HepG2 (cell line): ENCODE results near the gene PSMD4. TPM values are rescaled to one million over a fixed set of nuclear protein-coding genes. Genes with fewer than 3 reads are reported as not detected.
A peak's percentile ranks its signal among the peaks of the same experiment; 100 is the strongest.

Experiments
- BHLHE40 ChIP-seq: IDR thresholded peaks from 2 replicates; pipeline ENCODE4 v1.6.1; 2011; ENCODE audit warnings: low read length, improper control_type of control experiment
- HMGA1 ChIP-seq: sonication (generic); formaldehyde crosslinking; conservative IDR thresholded peaks from 2 replicates; pipeline ENCODE4 v1.4.0; 2020; ENCODE audit warnings: missing genetic modification reagents
- MLLT10 ChIP-seq: sonication (generic); formaldehyde crosslinking; IDR thresholded peaks from 2 replicates; pipeline ENCODE4 v1.4.0; 2020; ENCODE audit warnings: missing genetic modification reagents
- SETDB1 ChIP-seq: sonication (generic); formaldehyde crosslinking; IDR thresholded peaks from 2 replicates; pipeline ENCODE4 v1.5.1; 2020; ENCODE audit warnings: missing genetic modification reagents, mild to moderate bottlenecking, borderline replicate concordance
- SSRP1 ChIP-seq: IDR thresholded peaks from 2 replicates; pipeline ENCODE4 v1.6.1; 2016; ENCODE audit warnings: control low read depth
- ZFP1 ChIP-seq: IDR thresholded peaks from 2 replicates; pipeline ENCODE4 v1.6.1; 2016
- ZFP37 ChIP-seq: sonication (generic); formaldehyde crosslinking; IDR thresholded peaks from 2 replicates; pipeline ENCODE4 v1.4.0; 2020; ENCODE audit warnings: missing genetic modification reagents, borderline replicate concordance
- ZFP41 ChIP-seq: sonication (generic); formaldehyde crosslinking; IDR thresholded peaks from 2 replicates; pipeline ENCODE4 v1.4.0; 2020; ENCODE audit warnings: mild to moderate bottlenecking, missing genetic modification reagents, borderline replicate concordance
- ZKSCAN5 ChIP-seq: sonication (generic); formaldehyde crosslinking; IDR thresholded peaks from 2 replicates; pipeline ENCODE4 v1.5.1; 2020; ENCODE audit warnings: mild to moderate bottlenecking, missing genetic modification reagents
- ZNF232 ChIP-seq: sonication (generic); formaldehyde crosslinking; IDR thresholded peaks from 2 replicates; pipeline ENCODE4 v1.4.0; 2020; ENCODE audit warnings: missing genetic modification reagents, borderline replicate concordance
- ZNF879 ChIP-seq: sonication (generic); formaldehyde crosslinking; IDR thresholded peaks from 2 replicates; pipeline ENCODE4 v1.8.1; 2023; ENCODE audit warnings: missing genetic modification reagents
- ZNF891 ChIP-seq: sonication (generic); formaldehyde crosslinking; IDR thresholded peaks from 2 replicates; pipeline ENCODE4 v1.5.0; 2020; ENCODE audit warnings: mild to moderate bottlenecking, missing genetic modification reagents
- polyA plus RNA-seq, 8 experiments: library from polyadenylated mRNA; depleted of rRNA in 3 of 8; stranded (reverse) in 7 of 8; unstranded in 1 of 8; fragments of >200 nt; fragmentation: Illumina TruSeq in 4 of 8; extraction: Trizol in 4 of 8; gene quantifications; 2 replicates each; pipeline versions ENCODE4 v1.2.1 to v1.2.3, GENCODE V29; 2011 to 2016; ENCODE audit warnings: low read depth in 4 of 8, missing spikeins in 1 of 8, mixed read lengths in 1 of 8; ENCODE audit not compliant: insufficient read depth in 1 of 8
- total RNA-seq, 5 experiments: library from RNA; depleted of rRNA; stranded (reverse); fragments of >200 nt; fragmentation: Illumina TruSeq; extraction: Trizol; gene quantifications; 2 replicates each; pipeline ENCODE4 v1.2.3, GENCODE V29; 2016; ENCODE audit warnings: low read depth in 1 of 5
- TF ChIP-seq, protein P1 (sequence below), 2 experiments: sonication (generic) in 1 of 2; formaldehyde crosslinking in 1 of 2; IDR thresholded peaks; 2 replicates each; pipeline versions ENCODE4 v1.5.1 to v1.6.1; 2011 to 2020; ENCODE audit warnings: borderline replicate concordance in 1 of 2, low read depth in 1 of 2, low read length in 1 of 2, mild to moderate bottlenecking in 1 of 2, missing genetic modification reagents in 1 of 2, moderate library complexity in 1 of 2
- TF ChIP-seq, protein P2 (sequence below): sonication (generic); formaldehyde crosslinking; IDR thresholded peaks from 2 replicates; pipeline ENCODE4 v1.4.0; 2020; ENCODE audit warnings: missing genetic modification reagents, borderline replicate concordance
- TF ChIP-seq, protein P3 (sequence below): sonication (generic); IDR thresholded peaks from 2 replicates; pipeline ENCODE4 v1.6.1; 2016; ENCODE audit warnings: low read depth, borderline replicate concordance
- TF ChIP-seq, protein P4 (sequence below): IDR thresholded peaks from 2 replicates; pipeline ENCODE4 v1.6.1; 2016; ENCODE audit warnings: low read depth

PSMD4 gene
- total and polyA plus RNA-seq, 2 of the 13 experiments (the other 11 are each of a cell fraction or from before 2014, with no cell fraction given): 194 to 243 TPM

DNA sequence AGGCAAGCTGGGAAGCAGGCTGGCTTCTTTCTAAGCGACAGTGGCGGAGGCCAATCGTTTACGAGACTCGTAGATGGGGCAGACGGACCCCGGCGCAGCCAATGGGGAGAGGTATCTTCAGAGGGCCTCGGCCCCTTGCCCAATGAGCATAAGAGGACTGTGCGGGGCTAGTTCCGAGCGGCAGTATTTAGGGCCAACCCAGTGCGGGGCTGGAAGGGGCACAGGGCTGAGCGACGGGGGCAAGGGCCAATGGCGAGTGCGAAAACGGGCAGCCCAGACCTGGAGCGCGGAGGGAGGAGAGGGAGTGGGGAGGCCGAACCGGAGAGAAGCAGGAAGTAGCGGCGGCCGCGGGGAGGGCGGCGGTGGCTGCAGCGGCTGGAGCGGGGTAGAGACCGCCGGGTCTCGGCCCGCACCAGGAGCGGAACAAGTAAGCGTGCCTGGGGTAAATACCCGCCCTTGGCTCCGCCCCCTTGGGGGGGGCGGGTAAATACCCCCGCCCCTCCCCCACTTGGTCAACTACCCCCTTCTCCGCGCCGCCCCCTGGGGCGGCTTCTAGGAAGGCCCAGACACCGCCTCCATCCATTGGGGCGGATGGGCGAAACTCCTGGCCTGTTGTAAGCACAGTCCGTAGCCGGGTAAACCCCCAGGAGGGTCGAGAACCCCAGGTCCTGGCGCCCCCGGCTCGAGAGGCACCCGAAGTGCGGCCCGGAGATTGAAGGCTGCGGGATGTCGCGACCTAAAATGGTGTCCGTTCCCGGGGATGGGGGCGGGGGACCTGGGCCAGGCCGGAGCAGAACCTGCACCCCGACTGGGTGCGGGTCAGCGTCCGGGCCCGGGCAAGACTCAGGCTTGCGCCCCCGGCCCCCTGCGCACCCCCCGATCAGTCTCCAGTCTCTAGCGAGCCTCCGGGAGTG is 27.7 kb downstream of the PSMD4 start, which contains the start of gene ZNF687 (continued):
- no peak for TF ChIP-seq ZFP37 (CRISPR knock-in tag)
- TF ChIP-seq, protein P1, sequence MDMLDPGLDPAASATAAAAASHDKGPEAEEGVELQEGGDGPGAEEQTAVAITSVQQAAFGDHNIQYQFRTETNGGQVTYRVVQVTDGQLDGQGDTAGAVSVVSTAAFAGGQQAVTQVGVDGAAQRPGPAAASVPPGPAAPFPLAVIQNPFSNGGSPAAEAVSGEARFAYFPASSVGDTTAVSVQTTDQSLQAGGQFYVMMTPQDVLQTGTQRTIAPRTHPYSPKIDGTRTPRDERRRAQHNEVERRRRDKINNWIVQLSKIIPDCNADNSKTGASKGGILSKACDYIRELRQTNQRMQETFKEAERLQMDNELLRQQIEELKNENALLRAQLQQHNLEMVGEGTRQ (IDR thresholded peaks at IDR 0.05; ENCODE audit: low read depth, low read length): no peak
- TF ChIP-seq, protein P1 (CRISPR knock-in tag; IDR thresholded peaks at IDR 0.05; ENCODE audit: borderline replicate concordance): no peak
- no peak for TF ChIP-seq HMGA1 (CRISPR knock-in tag)
- TF ChIP-seq SETDB1 (CRISPR knock-in tag): no peak
- no peak for TF ChIP-seq ZKSCAN5 (CRISPR knock-in tag)
- TF ChIP-seq MLLT10: no peak
- no peak for TF ChIP-seq ZFP1 (CRISPR knock-in tag)
- no peak for TF ChIP-seq ZNF232 (CRISPR knock-in tag)
- no peak for TF ChIP-seq ZNF891 (CRISPR knock-in tag)
- no peak; the same call in 1 of the 2 replicates for TF ChIP-seq ZNF879 (CRISPR knock-in tag)
- no peak for TF ChIP-seq ZFP41 (CRISPR knock-in tag)
- TF ChIP-seq, protein P2, sequence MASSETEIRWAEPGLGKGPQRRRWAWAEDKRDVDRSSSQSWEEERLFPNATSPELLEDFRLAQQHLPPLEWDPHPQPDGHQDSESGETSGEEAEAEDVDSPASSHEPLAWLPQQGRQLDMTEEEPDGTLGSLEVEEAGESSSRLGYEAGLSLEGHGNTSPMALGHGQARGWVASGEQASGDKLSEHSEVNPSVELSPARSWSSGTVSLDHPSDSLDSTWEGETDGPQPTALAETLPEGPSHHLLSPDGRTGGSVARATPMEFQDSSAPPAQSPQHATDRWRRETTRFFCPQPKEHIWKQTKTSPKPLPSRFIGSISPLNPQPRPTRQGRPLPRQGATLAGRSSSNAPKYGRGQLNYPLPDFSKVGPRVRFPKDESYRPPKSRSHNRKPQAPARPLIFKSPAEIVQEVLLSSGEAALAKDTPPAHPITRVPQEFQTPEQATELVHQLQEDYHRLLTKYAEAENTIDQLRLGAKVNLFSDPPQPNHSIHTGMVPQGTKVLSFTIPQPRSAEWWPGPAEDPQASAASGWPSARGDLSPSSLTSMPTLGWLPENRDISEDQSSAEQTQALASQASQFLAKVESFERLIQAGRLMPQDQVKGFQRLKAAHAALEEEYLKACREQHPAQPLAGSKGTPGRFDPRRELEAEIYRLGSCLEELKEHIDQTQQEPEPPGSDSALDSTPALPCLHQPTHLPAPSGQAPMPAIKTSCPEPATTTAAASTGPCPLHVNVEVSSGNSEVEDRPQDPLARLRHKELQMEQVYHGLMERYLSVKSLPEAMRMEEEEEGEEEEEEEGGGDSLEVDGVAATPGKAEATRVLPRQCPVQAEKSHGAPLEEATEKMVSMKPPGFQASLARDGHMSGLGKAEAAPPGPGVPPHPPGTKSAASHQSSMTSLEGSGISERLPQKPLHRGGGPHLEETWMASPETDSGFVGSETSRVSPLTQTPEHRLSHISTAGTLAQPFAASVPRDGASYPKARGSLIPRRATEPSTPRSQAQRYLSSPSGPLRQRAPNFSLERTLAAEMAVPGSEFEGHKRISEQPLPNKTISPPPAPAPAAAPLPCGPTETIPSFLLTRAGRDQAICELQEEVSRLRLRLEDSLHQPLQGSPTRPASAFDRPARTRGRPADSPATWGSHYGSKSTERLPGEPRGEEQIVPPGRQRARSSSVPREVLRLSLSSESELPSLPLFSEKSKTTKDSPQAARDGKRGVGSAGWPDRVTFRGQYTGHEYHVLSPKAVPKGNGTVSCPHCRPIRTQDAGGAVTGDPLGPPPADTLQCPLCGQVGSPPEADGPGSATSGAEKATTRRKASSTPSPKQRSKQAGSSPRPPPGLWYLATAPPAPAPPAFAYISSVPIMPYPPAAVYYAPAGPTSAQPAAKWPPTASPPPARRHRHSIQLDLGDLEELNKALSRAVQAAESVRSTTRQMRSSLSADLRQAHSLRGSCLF (CRISPR knock-in tag): no peak
- TF ChIP-seq SSRP1 (CRISPR knock-in tag): no peak
- TF ChIP-seq, protein P3, sequence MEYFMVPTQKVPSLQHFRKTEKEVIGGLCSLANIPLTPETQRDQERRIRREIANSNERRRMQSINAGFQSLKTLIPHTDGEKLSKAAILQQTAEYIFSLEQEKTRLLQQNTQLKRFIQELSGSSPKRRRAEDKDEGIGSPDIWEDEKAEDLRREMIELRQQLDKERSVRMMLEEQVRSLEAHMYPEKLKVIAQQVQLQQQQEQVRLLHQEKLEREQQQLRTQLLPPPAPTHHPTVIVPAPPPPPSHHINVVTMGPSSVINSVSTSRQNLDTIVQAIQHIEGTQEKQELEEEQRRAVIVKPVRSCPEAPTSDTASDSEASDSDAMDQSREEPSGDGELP: peak; percentile 38; the same call in 1 of the 2 replicates
- TF ChIP-seq, protein P4, sequence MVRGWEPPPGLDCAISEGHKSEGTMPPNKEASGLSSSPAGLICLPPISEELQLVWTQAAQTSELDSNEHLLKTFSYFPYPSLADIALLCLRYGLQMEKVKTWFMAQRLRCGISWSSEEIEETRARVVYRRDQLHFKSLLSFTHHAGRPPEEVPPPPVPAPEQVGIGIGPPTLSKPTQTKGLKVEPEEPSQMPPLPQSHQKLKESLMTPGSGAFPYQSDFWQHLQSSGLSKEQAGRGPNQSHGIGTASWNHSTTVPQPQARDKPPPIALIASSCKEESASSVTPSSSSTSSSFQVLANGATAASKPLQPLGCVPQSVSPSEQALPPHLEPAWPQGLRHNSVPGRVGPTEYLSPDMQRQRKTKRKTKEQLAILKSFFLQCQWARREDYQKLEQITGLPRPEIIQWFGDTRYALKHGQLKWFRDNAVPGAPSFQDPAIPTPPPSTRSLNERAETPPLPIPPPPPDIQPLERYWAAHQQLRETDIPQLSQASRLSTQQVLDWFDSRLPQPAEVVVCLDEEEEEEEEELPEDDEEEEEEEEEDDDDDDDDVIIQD: peak; percentile 20; the same call in 1 of the 2 replicates
- TF ChIP-seq BHLHE40: no peak
